ENCODE results near the gene PIH1D2.
A peak's percentile ranks its signal among the peaks of the same experiment; 100 is the strongest.
"Not testable (repeated sequence)": the region's sequence is repeated elsewhere in the genome, so short reads cannot be mapped to it uniquely, and the experiment has no call there.

The PIH1D2 gene

GRCh38 chr11:112051768-112052167 is 22.0 kb downstream of the PIH1D2 start:
- DNase-seq (ENCODE audit: low spot score) = no peak

- DNase-seq (ENCODE audit: low spot score) = no peak
These were observed 23.1 kb downstream of the PIH1D2 start for GRCh38 chr11:112050721-112051120.

GRCh38 chr11:112049777-112050176 is 24.0 kb downstream of the PIH1D2 start:
- DNase-seq (ENCODE audit: low spot score) = no peak

- DNase-seq (ENCODE audit: low spot score) = not testable (repeated sequence)
These were observed 25.6 kb downstream of the PIH1D2 start for GRCh38 chr11:112048256-112048655.

- DNase-seq (ENCODE audit: low spot score) = not testable (repeated sequence)
These were observed 27.2 kb downstream of the PIH1D2 start for GRCh38 chr11:112046647-112047046.

- DNase-seq (ENCODE audit: low spot score) = no peak
These were observed 28.9 kb downstream of the PIH1D2 start for GRCh38 chr11:112044961-112045360.

- no peak for DNase-seq (ENCODE audit: low spot score)
These were observed 30.9 kb downstream of the PIH1D2 start for GRCh38 chr11:112042961-112043304.

- peak; percentile 42 for DNase-seq (ENCODE audit: low spot score)
These were observed 31.5 kb downstream of the PIH1D2 start for GRCh38 chr11:112042161-112042960.

GRCh38 chr11:112037527-112037926 is 36.3 kb downstream of the PIH1D2 start:
- DNase-seq (ENCODE audit: low spot score) = no peak

- no peak for DNase-seq (ENCODE audit: low spot score)
These were observed 39.9 kb downstream of the PIH1D2 start for GRCh38 chr11:112033902-112034301.

- no peak for DNase-seq (ENCODE audit: low spot score)
These were observed 44.4 kb downstream of the PIH1D2 start for GRCh38 chr11:112029460-112029859.

- DNase-seq (ENCODE audit: low spot score) = not testable (repeated sequence)
These were observed 46.9 kb downstream of the PIH1D2 start for GRCh38 chr11:112026784-112027410.

GRCh38 chr11:112025707-112026106 is 48.1 kb downstream of the PIH1D2 start:
- DNase-seq (ENCODE audit: low spot score) = peak; percentile 6

- peak; percentile 57 for DNase-seq (ENCODE audit: low spot score)
These were observed 48.8 kb downstream of the PIH1D2 start, which contains the start of gene DLAT for GRCh38 chr11:112024773-112025678. Gene DLAT, plus strand, starts transcription at chr11:112025408. Its CDS starts 65 bp downstream, at chr11:112025473.

- no peak for DNase-seq (ENCODE audit: low spot score)
These were observed 49.5 kb downstream of the PIH1D2 start for GRCh38 chr11:112024178-112024772.

- DNase-seq (ENCODE audit: low spot score) = no peak
These were observed 50.7 kb downstream of the PIH1D2 start for GRCh38 chr11:112023104-112023503.

GRCh38 chr11:112019066-112019465 is 54.8 kb downstream of the PIH1D2 start:
- no peak for DNase-seq (ENCODE audit: low spot score)
